GM19397 (cell line): ENCODE results near the gene MAN2C1.
"Not testable (repeated sequence)": the region's sequence is repeated elsewhere in the genome, so short reads cannot be mapped to it uniquely, and the experiment has no call there.

Experiments used
- ATAC-seq: cut with Tn5 transposase; IDR thresholded peaks from one replicate; pipeline ENCODE4 v1.9.1; 2021; ENCODE audit warnings: mild to moderate bottlenecking, moderate library complexity; ENCODE audit not compliant: unreplicated experiment

Gene MAN2C1

GRCh38 chr15:75313116-75313845 is 55.1 kb downstream of the MAN2C1 start:
- ATAC-seq = no peak

- not testable (repeated sequence) for ATAC-seq
Observed at GRCh38 chr15:75312548-75312947, 55.9 kb downstream of the MAN2C1 start.

GRCh38 chr15:75309711-75310110 is 58.7 kb downstream of the MAN2C1 start:
- ATAC-seq = no peak

GRCh38 chr15:75307778-75308390 is 60.5 kb downstream of the MAN2C1 start:
- ATAC-seq = no peak

GRCh38 chr15:75306188-75306587 is 62.2 kb downstream of the MAN2C1 start:
- no peak for ATAC-seq
